Astrocyte of the cerebellum (primary cell): ENCODE measurements around the gene PRKN.
"Not testable (repeated sequence)": the region's sequence is repeated elsewhere in the genome, so short reads cannot be mapped to it uniquely, and the experiment has no call there.

Source experiments
- DNase-seq: peaks from one replicate; pipeline ENCODE4 v3.0.0-alpha.2; 2011; ENCODE audit warnings: low read depth
- H3K4me3 ChIP-seq: 2 replicates; pipeline ENCODE4 v1.5.1; 2011; ENCODE audit warnings: mild to moderate bottlenecking, low read depth, low read length, moderate library complexity
- in situ Hi-C: cut with HindIII; loops from 2 replicates; pipeline ENCODE4 v1.10.0; 2017; ENCODE audit warnings: low sequenced_read_pairs
- TF ChIP-seq, protein P1 (sequence below): IDR thresholded peaks from 2 replicates; pipeline ENCODE4 v1.5.1; 2012; ENCODE audit warnings: low read length, low read depth, moderate library complexity, mild to moderate bottlenecking; ENCODE audit errors: missing control alignments

PRKN gene

DNA sequence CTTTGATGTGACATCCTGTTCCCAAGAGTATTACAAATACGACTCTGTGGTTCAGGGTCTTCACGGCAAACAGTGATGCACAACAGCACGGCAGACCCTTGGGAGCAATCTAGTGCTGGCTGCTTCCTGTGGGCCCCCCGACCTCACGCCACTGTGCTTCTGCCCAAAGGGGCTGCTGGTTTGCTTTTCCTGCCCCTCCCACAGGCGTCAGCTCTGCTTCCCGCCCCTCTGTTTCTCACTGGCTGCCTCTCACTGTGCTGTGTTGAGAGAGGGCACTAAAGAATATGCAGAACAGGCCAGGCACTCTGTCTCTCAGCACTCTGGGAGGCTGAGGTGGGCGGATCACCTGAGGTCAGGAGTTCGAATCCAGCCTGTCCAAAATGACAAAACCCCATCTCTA, 899.2 kb downstream of the PRKN start:
- TF ChIP-seq, protein P1, sequence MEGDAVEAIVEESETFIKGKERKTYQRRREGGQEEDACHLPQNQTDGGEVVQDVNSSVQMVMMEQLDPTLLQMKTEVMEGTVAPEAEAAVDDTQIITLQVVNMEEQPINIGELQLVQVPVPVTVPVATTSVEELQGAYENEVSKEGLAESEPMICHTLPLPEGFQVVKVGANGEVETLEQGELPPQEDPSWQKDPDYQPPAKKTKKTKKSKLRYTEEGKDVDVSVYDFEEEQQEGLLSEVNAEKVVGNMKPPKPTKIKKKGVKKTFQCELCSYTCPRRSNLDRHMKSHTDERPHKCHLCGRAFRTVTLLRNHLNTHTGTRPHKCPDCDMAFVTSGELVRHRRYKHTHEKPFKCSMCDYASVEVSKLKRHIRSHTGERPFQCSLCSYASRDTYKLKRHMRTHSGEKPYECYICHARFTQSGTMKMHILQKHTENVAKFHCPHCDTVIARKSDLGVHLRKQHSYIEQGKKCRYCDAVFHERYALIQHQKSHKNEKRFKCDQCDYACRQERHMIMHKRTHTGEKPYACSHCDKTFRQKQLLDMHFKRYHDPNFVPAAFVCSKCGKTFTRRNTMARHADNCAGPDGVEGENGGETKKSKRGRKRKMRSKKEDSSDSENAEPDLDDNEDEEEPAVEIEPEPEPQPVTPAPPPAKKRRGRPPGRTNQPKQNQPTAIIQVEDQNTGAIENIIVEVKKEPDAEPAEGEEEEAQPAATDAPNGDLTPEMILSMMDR, result no peak
- no peak overlapping the region for H3K4me3 ChIP-seq
- in situ Hi-C loops, result no loop called here
- DNase-seq, result no peak

DNA sequence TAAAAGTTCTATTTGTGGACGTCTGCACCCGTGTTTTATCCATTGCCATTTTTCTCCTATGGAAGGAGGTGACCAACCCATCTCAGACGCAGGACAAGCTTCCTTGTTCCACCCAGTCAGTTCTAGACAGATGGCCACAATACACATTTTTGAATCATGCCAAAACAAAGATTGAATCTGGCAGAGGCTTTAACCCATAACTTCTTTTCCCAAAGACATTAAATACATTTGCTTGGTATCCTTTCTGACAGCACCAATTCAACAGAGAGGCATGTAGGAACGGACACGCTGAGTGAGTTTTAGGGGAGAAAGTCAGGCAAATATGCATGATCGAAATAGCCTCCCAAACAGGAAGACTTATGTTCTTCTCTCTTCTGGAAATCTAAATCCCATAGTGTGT, 901.1 kb downstream of the PRKN start:
- no peak for DNase-seq
- in situ Hi-C loops, result no loop called here
- no peak overlapping the region for H3K4me3 ChIP-seq
- TF ChIP-seq, protein P1, result no peak

DNA sequence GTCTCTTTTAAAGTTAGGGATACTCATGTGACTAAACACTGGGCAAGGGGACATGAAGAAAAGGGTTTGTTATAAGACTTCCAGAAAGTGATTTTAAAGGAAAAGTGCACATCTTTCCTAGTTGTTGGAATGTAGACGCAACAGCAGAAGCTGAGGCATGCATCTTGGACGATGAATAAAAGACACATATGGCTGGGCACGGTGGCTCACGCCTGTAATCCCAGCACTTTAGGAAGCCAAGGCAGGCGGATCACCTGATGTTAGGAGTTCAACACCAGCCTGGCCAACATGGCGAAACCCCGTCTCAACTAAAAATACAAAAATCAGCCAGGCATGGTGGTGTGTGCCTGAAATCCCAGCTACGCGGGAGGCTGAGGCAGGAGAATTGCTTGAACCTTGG, 905.4 kb downstream of the PRKN start:
- in situ Hi-C loops, result not testable (repeated sequence)

DNA sequence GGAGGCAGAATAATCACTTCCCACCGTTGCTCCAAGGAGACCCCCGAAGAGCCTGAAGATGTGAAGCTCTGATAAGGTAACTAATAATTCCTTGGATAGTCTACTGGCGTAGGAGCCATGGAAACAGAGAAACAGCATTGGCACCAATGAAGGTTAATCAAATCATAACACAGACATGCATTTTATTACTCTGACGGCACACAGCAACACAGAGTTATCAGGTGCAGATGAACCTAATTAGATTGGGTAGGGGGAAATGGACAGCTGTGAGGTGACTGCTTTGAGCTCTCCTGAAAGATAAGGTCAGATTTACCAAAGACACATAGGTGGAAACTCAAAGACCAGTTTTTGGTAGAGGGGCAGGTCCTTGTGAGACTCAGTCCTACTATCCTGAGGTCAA, 909.7 kb downstream of the PRKN start:
- TF ChIP-seq, protein P1, result no peak
- no peak overlapping the region for H3K4me3 ChIP-seq
- DNase-seq, result no peak
- in situ Hi-C loops, result no loop called here

More for the DNA sequence above, 905.4 kb downstream of the PRKN start:
- not testable (repeated sequence) for DNase-seq, H3K4me3 ChIP-seq

DNA sequence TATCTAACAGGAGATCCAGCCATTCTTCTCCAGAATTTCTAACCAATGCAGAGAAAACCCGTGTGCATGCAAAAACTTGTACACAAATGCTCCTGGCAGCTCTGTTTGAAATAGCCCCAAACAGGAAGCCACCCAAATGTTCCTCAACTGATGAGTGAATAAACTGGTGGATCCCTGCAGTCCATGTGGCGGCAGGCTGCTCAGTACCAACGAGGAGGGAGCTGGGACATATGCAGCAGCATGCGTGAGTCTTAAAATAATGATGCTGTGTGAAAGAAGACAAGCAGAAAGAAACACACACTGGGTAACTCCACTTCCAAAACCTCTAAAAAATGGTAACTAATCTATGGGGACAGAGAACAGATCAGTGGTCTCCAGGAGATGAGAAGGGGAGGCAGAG, 911.6 kb downstream of the PRKN start:
- TF ChIP-seq, protein P1, result no peak
- in situ Hi-C loops, result no loop called here
- H3K4me3 ChIP-seq, result no peak overlapping the region

DNA sequence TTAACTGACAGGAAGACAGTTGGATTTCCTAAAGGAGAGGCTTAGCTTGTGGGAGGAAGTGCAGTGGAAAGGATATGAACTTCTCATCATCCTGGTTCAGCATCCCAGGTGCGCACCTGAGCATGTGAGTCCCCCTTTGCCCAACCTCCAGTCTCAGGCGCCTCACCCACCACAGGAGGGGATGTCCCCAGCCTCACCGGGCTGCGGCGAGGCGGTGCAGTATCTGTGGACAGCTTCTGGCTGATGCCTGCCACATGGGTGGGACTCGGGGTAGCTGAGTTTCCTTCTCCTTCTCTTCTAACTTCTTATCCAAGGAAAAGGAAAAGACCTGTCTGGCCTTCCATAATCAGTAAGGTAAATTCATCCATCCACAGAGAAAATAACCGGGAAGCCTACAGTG, 914.4 kb downstream of the PRKN start:
- no peak for DNase-seq
- H3K4me3 ChIP-seq, result no peak overlapping the region
- in situ Hi-C loops, result no loop called here
- TF ChIP-seq, protein P1, result no peak

More for the DNA sequence above, 911.6 kb downstream of the PRKN start:
- DNase-seq, result no peak

DNA sequence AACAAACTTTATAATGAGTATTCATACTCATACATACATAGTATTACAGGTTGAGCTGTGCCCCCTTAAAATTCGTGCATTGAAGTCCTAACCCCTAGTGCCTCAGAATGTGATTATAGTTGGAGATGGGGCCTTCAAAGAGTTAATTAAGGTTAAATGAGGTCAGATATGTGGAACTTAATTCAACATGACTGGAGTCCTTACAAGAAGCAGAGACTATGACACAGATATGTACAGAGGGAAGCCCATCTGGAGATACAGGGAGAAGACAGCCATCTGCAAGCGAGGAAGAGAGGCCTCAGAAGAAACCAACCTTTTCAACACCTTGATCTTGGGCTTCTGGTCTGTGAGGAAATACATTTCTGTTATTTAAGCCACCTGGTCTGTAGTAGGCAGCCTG, 917.6 kb downstream of the PRKN start:
- no peak overlapping the region for H3K4me3 ChIP-seq
- in situ Hi-C loops, result no loop called here
- DNase-seq, result no peak
- TF ChIP-seq, protein P1, result no peak
